GM19035 (cell line): ENCODE data around the gene C21orf58.
A peak's percentile ranks its signal among the peaks of the same experiment; 100 is the strongest.

Experiments used
- ATAC-seq: cut with Tn5 transposase; IDR thresholded peaks from one replicate; pipeline ENCODE4 v1.9.1; 2021; ENCODE audit not compliant: unreplicated experiment

The C21orf58 gene

DNA sequence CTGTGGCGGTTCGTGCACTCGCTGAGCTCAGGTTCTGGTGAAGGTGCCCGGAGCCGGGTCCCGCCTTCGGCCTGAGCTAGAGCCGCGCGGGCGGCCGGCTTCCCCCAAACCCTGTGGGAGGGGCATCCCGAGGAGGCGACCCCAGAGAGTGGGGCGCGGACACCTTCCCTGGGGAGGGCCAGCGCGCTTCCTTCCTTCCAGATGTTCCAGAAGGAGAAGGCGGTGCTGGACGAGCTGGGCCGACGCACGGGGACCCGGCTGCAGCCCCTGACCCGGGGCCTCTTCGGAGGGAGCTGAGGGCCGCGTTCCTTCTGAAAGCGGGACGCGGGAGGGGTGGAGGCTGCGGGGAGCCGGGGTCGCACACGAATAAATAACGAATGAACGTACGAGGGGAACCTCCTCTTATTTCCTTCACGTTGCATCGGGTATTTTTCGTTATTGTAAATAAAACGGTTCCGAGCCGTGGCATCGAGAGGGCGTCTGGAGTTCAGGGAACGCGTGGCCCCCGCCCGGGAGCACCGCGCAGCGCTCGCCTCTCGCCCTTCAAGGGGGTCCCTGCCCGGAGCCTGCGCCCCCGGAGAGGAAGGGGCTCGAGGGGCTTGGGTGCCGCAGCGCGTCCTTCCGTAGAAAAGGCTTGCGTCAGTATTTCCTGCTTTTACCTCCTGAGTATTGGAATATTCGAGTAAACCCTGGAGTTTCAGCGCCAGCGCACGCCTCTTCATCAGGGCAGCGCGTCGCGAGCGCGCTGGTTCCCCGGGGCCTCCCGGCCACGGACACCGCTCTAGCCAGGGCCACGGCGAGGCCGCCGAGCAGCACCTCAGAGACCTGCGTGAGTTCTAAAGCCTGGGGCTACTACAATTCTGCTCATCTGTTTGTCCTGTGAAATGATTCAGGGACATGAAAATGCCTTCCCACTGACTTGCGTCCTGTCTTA is 26.1 kb downstream of the C21orf58 start:
- ATAC-seq, result no peak

DNA sequence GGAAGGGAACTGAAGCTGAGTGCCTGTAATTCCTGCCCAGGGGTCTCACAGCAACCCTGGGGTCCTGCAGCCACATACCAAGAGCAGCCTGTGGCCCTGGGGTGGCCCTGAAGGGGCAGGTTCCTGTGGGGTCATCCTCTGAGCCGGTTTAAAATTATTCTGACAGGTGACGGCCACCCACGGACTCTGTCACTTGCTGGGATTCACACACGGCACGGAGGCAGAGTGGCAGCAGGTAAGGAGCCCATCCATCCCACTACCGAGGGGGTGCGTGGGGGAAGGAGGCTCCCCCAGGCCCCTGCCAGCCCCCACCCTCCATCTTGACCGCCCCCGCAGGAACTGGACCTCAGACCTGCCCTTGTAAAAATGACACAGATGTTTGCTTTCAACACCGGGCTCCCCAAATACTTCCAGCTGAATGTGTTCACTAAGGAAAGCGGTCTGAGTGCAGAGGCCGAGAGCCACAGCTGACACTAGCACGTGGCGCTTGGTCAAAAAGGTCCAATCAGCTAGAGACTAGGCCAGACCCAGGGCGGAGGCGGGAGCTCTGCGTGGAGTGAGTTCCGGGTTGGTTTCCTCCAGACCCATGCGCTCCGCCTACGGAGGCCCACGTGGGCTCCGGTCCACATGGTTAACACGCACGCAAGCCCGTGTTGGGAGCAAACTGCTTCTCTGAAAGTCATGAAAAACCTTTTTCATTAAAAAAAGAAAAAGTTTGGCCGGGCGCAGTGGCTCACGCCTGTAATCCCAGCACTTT is 27.5 kb downstream of the C21orf58 start:
- ATAC-seq, result no peak

DNA sequence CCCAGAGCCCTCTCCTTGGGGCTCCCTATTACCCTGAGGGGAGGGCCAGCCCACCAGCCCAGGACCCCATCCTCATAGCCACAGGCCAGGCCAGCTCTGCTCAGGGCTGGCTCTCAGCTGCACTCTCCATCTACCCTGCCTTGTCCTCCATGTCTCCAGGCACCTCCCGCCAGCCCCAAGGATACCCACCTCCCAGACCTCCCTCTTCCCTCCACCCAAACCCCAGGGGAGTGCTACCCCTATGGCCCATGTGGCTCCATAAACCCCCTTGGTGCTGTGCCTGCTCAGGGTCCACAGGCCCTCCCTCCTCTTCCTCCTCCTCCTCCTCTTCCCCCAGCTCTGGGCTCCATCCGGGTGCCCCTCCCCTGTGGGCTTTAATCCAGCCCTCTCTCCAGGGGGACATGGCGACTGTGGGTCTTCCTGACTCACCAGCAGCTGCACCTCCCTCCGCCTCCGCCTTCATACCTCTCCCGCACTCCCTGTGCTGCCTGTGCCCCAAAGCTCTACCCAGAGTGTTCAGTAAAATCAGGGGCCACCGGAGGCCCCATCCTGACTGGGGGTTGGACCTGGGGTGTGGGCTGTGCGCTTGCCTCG is 28.4 kb downstream of the C21orf58 start:
- no peak for ATAC-seq

DNA sequence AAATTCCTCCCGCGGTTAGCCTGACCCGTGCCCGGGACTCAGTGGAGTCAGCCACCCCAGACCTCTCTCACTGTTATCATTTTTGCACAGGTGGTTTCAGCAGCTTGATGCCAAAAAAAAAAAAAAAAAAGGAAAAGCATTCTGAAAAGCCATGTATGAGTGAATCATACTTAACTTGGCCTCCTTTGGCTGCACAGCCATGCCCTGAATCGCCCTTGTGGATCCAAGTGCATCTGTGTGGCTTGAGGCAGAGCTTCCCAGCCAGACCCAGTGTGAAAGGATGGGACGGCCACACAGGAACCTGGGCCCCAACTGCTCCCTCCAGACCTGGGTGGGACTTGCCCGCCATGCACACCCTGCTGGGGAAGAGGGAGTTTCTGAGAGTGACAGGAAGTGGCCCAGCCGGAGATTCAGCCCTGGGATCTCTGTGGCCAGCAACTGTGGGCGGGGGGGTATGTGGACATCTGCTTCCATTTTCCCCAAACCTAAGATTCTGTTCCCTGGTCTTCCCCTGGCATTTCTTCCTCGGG is 29.0 kb downstream of the C21orf58 start:
- no peak for ATAC-seq

DNA sequence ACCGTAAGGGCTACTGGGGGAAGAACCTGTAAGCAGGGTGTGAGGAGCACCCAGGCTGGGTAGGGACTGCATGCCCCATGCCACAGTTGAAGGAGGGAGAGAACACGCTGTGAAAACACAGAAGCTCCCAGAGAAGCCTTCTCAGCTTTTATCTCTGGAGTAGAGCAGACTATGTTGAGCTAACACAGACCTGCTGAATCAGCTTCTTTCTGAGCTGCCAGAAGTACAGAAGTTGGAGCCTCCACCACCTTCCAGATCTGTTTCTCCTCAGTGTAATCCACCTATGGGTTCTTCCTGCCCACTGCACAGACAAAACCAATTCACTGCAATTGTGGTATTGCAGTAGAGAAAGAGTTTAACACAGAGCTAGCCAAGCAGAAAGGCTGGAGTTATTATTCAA is 32.1 kb downstream of the C21orf58 start:
- no peak for ATAC-seq

DNA sequence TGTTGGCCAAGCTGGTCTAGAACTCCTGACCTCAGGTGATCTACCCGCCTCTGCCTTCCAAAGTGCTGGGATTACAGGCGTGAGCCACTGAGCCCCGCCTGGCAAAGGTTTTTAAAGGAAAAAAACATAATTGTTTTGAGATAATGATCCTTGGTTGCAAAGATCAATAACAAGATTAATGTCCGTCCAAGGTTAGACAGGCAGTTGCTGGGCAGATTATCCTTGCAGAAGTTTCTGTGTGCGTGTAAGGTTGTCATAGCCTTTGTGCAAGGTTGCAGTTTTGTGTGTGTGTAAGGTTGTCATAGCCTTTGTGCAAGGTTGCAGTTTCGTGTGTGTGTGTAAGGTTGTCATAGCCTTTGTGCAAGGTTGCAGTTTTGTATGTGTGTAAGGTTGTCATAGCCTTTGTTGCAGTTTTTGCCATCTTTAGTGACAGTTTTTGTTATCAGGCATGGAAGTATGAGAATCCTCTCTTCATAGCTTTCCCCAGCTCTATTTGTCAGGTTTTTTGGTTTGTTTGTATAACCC is 34.0 kb downstream of the C21orf58 start:
- ATAC-seq, result no peak

DNA sequence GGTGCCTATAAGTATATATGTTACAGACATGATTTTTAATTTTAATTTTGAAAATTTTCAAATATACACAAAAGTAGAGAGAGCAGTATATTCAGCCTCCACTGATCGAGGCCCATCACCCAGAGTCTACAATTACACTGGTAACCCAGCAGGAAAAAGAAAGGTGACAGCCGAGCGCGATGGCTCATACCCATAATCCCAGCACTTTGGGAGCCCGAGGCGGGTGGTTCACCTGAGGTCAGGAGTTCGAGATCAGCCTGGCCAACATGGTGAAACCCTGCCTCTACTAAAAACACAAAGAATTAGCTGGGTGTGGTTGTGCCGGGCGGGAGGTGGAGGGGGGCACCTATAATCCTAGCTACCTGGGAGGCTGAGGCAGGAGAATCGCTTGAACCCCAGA is 36.1 kb downstream of the C21orf58 start:
- ATAC-seq, result no peak

DNA sequence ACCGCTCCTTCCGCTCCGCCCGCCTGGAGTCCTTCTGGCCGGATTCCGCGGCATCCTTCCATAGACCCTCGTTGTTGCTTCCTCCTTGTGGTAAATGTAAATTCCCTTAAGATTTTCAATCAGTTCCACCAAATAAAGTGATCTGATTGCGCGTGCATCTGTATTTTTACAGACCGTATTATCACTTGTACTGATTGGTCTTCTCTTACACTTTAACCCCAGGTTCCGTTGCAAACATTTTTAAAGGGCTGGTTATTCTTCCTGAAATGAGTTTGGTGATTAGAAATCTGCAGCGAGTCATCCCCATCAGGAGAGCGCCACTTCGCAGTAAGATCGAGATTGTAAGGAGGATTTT is 37.0 kb downstream of the C21orf58 start:
- ATAC-seq, result peak; percentile 1

DNA sequence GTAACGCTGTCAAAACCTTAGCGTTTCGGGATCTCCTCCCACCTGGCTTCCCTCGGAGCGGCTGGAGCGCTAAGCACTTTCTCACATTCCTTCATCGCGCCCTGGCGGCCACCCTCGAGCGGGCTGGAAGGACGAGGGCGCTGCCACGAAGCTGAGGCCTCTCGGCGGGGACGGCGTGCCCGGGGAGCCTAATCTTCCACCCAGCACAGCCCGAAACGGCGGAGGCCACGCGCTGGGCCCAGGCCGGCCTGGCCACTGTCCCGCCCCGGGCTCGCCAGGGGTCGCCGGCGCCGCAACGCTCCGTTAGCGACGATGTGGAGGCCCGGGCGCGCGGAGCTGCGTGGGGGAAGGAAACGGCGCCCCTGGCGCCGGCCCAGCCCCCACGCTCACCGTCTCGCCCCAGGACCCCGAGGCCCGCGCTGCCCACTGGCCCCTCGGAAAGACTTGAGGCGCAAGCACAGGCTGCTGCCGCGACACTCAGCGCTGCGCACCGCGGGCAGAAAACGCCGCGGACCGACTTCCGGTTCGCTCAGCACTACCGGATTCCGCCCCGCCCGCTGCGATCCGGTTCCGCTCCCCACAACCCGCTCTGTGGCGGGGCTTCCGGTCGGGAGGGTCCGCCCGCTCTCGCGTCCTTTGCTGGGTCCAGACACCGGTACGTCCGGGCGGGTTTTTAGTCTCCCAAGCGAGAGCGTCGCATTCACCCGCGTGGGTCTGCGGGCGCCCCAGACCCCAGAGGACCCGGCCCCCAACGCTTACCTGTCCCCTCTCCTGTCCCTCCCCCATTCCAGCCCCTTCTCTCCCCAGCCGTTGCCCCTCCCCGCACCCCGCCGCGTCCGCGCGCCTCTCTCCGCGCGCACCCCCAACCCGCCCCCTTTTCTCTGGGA is 37.7 kb downstream of the C21orf58 start, which contains the start of gene YBEY:
Gene YBEY (plus strand): TSS at position 582 of the 887 bp plus-strand sequence. CDS start 572 bp downstream, outside the sequence.
- ATAC-seq, result peak; percentile 95

DNA sequence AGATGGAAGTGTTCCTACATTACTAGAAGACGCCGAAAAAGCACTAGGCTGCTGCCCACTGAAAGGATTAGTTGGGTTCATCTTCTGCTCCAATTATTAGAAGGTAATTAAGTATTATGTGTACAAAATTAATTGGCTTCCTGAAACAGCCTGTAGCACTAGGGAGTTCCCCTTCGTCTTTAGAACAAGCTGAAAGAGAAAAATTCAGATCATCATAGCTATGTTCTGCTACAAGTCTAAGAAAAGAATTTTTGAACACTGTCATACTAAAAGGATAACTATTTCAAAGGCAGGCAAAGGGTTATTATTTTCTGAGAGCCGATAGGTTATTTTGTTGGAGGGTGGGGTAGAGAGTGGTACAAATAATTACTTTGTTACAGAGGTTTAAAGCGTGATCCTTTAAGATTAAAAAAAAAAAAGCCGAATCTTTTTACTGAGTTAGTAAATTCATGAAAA is 38.4 kb downstream of the C21orf58 start, which contains the start of gene MCM3AP:
Gene MCM3AP (minus strand): TSS at position 406 of the 456 bp plus-strand sequence. CDS start 325 bp downstream, at position 81.
- ATAC-seq, result no peak

DNA sequence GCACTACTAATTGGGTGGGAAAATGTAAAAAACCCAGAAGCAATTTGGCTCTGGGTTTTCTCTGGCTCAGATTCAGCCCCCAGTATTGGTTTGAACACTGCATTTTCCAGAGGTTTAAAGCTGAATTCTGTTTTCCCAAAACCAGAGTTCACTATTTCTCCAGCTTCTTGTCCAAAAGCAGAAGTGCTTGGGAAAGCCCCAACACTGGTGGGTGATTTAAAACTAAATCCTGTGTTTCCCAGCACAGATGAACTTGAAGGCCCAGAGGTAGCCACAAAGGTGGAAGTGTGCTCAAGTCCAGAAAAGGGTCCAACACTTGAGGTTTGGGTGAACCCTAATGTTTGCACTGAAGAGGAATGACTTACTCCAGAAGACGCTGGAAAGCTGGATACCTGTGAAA is 38.9 kb downstream of the C21orf58 start:
- no peak for ATAC-seq

DNA sequence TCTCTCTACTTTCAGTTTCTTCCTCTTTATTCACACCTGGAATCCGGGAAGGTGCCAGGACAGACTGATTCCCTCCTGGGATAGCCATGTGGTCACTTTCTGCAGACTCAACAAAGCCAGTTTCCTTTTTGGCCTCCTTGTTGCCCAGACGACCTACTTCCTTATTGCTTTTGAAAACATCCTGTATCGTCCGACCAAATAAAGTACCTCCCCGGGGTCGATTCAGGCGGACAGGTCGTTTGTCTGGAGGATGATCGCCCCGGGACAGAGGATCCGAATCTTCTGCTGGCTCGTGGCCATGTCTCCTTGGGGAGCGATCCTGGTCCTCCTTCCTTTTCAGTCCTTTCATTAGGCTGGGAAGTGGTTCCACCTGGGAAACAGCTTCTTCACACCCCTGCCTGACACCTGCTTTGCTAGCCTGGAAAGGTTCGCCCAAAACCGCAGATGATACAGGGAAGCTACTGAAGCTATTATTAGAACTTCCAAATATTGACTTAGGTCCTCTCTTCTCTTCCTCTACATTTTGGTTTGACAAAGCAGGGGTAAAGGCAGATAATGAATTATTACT is 39.5 kb downstream of the C21orf58 start:
- ATAC-seq, result no peak

DNA sequence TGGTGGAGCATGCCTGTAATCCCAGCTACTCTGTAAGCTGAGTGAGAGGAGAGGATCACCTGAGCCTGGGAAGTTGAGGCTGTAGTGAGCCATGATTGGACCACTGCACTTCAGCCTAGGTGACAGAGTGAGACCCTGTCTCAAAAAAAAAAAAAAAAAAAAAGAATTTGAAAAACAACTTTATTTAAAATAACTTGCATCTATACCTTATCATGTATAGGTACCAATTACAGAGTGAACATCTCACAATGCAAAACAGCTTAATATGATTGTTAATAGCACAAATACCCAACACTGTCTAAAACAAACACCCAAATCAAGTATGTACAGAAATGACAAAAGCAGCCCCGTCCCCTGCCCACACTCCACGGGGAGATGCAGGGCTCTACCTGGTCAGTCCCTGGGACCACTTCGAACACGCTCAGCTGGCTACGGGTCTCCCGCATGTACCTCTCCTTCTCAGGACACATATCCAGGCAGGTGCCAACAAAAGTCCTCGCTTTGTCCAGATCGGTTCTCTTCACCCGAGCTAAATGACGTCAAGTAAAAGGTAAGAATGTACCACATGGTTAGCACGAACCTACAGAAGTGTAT is 48.8 kb downstream of the C21orf58 start:
- no peak for ATAC-seq

DNA sequence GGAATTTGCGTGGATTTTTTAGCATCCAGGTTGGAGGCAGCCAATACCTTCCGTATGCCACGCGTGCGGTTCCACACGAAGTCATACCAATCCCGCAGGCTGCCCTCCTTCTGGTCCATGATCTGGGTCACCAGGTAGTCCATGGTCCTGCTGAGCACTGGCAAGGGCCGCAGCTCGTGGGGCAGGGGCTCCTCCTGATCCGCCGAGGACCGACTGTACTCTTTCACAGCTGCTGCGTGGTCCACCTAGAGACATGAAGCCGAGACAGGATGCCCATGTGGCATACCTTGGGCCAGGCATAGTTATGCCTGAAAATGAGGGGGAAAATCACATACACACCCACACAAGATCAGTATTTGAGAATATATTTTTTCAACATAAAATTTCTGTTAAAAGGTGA is 50.3 kb downstream of the C21orf58 start:
- ATAC-seq, result no peak

DNA sequence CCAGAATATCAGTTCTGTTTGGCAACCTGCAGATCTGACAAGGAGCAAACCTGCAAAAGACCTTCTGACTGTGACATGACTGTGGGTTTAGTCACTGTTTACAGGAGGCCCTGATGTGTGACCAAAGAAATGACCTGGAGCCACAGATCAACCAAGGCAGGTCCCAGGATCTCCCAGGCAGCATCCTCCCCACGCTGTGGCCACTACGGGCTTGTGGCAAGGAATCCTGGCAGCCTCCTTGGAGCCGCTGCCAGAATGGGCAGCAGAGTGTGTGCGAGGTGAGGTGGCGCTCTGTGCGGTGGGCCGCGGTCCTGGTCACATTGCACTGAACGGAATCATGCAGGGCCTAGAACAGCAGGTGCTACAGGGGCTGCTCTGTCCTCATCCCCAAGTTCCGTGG is 54.2 kb downstream of the C21orf58 start:
- ATAC-seq, result no peak

DNA sequence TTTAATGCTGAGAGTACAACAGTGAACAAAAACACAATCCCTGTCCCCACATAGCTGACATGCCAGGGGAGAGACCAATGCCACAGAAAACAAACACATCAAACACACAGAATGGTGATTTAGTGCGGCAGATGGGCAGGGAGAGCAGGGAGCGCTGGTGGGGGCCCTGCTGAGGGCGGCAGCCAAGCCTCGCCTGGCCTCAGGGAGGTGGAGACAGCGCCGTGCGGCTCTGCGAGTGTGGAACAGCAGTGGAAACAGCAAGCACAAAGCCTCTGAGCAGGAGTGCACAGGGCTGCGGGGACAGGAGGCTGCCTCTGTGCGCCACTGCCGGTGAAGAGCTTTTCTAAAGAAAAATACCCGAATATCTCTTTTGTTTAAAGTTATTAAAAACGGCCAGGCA is 55.3 kb downstream of the C21orf58 start:
- ATAC-seq, result no peak

DNA sequence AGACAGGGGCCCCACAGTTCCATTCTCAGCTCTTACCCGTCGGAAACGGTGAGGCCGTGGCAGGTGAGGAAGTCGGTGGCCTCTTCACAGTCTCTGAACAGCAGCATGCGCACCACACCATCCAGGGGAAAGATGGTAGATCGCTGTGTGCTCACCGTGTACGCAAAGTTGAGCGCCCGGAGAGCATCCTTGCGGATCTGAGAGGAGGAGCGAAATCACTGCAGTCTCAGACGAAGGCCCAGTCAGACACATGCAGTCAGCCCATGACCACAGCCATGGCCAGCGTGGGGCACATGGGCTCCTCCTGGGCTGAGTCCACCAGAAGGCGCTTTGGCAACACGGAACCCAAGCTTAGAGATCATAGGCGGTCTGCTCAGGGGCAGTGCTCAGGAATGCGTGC is 56.7 kb downstream of the C21orf58 start:
- ATAC-seq, result no peak

DNA sequence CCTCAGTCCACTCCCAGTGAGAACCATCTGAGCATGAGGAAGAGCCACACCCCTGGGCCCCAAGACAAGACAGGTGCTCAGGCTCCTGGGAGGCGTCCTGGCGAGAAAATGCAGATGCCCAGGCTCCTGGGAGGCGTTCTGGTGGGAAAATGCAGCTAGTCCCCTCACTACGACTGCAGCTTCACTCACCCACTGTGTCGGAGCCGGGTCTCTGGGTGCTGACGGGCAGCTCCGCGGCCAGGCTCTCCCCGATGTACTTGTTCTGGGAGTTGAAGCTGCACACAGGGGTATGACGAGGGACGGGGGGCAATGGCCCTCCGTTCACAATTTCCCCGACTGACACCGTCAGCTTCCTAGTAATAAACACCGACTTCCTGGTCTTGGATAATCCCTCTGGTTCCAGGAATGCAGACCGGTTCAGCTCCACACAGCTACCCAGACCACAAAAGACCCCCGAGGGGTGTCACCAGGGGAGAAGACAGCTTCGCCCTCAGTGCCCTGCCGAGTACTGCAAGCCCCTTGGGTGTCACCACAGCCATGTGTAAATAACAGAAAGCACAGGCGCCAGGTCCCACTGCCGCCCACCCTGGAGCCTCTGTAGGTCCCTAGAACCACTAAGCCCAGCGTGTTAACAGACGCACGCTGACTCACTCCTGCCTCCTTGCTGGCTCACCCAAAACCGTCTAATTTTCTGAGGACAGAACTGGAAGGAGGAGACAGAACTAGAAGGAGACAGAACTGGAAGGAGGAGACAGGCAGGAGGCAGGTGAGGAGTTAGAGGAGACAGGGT is 57.7 kb downstream of the C21orf58 start:
- no peak for ATAC-seq
